HG03439 (cell line): ENCODE results near the gene ZRANB1.
A peak's percentile ranks its signal among the peaks of the same experiment; 100 is the strongest.
"Not testable (repeated sequence)": the region's sequence is repeated elsewhere in the genome, so short reads cannot be mapped to it uniquely, and the experiment has no call there.

Source experiments
- ATAC-seq: cut with Tn5 transposase; IDR thresholded peaks from one replicate; pipeline ENCODE4 v1.9.1; 2021; ENCODE audit warnings: mild to moderate bottlenecking, moderate library complexity; ENCODE audit not compliant: unreplicated experiment

ZRANB1 gene

GRCh38 chr10:124962421-124962820 lies 20.5 kb downstream of the ZRANB1 start:
- ATAC-seq = no peak

- ATAC-seq = no peak
Observed at GRCh38 chr10:124963866-124964720, 22.2 kb downstream of the ZRANB1 start.

- ATAC-seq = no peak
Observed at GRCh38 chr10:124966008-124966407, 24.1 kb downstream of the ZRANB1 start.

GRCh38 chr10:124967255-124967654 lies 25.3 kb downstream of the ZRANB1 start:
- ATAC-seq = no peak

GRCh38 chr10:124971276-124971675 lies 29.4 kb downstream of the ZRANB1 start:
- no peak for ATAC-seq

GRCh38 chr10:124972637-124973036 lies 30.7 kb downstream of the ZRANB1 start:
- ATAC-seq = no peak

GRCh38 chr10:124974131-124974530 lies 32.2 kb downstream of the ZRANB1 start:
- ATAC-seq = no peak

GRCh38 chr10:124975977-124976514 lies 34.1 kb downstream of the ZRANB1 start:
- ATAC-seq = peak; percentile 71

GRCh38 chr10:124977161-124977560 lies 35.2 kb downstream of the ZRANB1 start:
- no peak for ATAC-seq

- no peak for ATAC-seq
Observed at GRCh38 chr10:124977648-124978375, 35.9 kb downstream of the ZRANB1 start.

GRCh38 chr10:124978376-124978725 lies 36.4 kb downstream of the ZRANB1 start:
- no peak for ATAC-seq

GRCh38 chr10:124983321-124983720 lies 41.4 kb downstream of the ZRANB1 start:
- ATAC-seq = no peak

- no peak for ATAC-seq
Observed at GRCh38 chr10:124984376-124984775, 42.5 kb downstream of the ZRANB1 start.

GRCh38 chr10:124985162-124985561 lies 43.2 kb downstream of the ZRANB1 start:
- ATAC-seq = no peak

- ATAC-seq = no peak
Observed at GRCh38 chr10:124987788-124988187, 45.9 kb downstream of the ZRANB1 start.

- ATAC-seq = not testable (repeated sequence)
Observed at GRCh38 chr10:124988753-124989152, 46.8 kb downstream of the ZRANB1 start.

GRCh38 chr10:124989526-124989925 lies 47.6 kb downstream of the ZRANB1 start:
- ATAC-seq = no peak

GRCh38 chr10:124990671-124991625 lies 49.0 kb downstream of the ZRANB1 start:
- ATAC-seq = no peak

GRCh38 chr10:124991835-124992234 lies 49.9 kb downstream of the ZRANB1 start:
- ATAC-seq = no peak

- ATAC-seq = no peak
Observed at GRCh38 chr10:124992462-124993344, 50.8 kb downstream of the ZRANB1 start.
